Measurements from ENCODE around the gene MYT1.
"Not testable (repeated sequence)": the region's sequence is repeated elsewhere in the genome, so short reads cannot be mapped to it uniquely, and the experiment has no call there.

MYT1 gene

DNA sequence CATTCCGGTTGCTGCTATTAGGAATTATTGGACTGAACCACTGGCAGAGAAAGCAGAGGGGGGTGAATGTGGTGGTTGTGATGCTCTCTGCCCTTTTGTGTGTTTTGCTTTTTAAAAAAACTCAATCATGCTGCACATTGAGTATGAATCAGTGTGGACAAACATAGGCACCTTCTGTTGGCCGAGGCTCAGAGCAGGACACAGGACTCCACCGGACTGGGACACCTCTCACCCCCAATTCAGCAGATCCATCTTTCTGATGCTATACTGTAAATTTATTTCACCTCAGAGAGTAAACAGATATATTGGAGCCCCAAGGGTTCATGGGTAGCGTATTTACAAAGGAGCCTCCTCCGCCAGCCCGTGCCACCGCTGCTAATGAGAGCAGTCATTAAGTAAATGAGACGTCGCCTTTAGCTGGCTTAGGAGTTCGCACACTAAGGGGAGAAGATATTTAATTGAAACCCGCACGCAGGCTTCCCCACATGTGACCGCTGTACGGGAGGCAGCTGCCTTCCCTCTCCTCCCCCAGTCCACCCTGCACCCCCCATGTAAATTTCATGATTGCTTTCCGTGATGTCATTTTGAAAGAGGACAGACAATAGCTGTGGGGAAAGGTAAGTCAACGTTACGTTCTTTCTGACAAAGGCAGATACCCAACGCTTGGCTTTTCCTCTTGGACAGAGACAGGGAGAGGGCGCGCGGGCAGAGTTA lies at the start of gene MYT1:
TSS of gene MYT1 (plus strand) at position 330 of the 714 bp plus-strand sequence. CDS start 34,410 bp downstream, outside the sequence.
- DNase-seq = peak; percentile 97

DNA sequence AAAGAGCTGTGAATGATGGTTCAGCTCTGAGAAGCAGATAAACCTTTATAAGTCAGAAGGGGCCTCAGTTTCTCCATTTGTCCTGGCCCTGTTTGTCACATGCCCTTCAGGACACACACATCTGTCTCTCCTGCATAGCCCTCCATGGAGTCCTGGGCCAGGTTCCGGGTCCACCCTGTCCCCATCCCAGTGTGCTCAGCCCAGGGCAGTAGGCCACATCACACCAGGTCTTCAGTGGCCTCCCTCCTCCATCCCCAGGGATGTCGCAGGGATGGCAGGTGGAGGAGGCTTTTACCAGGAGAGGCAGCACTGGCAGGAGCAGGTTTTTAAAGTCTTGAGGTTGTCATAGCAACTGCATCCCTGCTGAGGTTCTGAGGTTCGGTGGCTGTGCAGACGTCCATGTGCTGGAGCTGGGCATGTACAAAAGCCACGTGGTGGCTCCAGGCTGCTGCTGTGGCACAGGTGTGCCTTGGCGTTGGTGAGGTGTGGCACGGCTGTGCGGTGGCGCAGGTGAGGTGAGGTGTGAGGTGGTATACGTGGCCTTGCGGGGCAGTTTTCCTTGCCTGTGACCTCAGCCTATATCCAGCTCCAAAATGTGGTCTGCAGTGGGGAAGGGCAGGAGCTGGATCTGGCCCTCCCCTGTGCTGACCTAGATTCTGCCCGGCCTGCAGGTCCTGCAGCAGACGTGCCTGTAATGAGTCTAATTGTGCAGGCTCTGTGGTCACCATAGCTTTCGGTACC lies 48.9 kb upstream of the MYT1 start:
- DNase-seq = no peak

DNA sequence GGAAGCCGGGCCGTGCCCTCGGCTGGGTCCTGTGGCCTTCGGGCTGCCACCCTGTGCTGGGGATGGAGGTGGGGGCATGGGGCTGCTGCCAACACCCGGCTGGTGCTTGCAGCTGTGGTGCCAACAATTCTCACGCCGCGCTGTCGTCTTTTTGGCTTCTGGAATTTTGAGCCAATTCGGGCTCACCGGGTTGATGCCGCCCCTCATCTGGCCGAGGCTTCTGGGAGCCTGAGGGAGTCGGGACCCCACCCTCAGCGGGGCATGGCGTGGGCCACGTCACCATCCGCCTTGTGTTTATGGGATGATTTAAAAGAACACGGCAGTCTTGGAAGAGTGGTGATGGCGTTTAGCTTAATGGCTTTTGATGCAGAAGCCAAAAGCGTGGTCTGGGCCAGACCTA lies 48.2 kb upstream of the MYT1 start:
- no peak for DNase-seq

DNA sequence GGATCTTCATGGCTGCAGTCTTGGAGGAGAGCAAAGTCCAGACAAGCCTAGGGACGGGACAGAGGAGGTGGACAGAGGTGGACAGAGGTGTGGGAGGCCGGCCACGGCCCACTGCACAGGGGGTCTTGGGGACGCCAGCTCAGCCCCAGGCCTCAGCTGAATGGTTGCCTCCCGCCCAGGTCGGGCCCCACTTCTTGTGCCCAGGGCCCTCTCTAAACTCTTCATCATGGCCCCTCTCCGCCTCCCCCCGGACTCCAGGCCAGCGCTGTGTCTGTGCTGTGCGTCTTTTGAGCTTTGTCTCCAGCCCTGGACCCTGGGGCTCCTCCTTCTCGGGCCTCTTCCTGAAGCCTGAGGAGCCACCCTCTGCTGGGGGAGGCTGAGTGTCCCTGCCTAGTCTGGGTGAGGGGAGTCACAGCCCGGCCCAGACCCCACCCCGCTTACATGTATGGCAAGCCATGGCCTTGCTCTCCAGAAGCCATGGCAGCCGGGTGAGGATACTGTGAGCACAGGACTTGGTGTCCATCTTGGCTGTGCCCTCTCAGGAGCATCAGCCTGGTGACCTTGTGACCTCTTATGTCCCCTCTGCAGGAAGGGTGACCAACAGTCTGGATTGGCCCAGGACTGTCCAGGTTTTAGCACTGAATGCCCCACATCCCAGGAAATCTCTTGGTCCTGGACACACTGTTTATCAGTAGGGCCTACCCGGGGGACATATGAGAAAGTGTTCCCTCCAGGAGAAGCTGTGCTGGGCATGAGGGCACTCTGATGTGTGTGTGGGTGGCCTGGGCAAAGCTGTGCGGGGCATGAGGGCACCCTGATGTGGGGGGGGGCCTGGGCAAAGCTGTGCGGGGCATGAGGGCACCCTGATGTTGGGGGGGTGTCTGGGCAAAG lies 47.5 kb upstream of the MYT1 start:
- DNase-seq = no peak

DNA sequence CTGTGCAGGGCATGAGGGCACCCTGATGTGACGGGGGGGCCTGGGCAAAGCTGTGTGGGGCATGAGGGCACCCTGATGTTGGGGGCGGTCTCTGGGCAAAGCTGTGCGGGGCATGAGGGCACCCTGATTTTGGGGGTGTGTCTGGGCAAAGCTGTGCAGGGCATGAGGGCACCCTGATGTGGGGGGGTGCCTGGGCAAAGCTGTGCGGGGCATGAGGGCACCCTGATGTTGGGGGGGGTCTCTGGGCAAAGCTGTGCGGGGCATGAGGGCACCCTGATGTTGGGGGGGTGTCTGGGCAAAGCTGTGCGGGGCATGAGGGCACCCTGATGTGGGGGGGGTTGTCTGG lies 46.8 kb upstream of the MYT1 start:
- DNase-seq = not testable (repeated sequence)

DNA sequence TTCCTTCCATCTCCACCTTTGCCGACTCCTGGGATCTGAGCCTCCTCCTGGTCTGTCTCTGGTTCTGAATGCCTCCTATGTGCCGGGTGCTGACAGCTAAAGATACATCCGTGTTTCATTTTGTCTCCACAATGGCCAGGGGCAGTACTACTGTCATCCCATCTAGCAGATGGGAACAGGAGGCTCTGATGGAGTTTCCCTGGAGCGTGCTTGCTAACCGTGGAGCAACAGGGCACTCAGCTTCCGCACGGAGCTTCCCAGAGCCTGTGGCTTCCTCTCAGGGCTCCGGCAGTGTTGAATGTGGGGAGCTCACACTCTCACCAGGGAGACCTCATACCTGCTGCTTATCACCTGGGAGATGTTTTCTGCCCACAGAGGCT lies 45.0 kb upstream of the MYT1 start:
- DNase-seq = no peak

DNA sequence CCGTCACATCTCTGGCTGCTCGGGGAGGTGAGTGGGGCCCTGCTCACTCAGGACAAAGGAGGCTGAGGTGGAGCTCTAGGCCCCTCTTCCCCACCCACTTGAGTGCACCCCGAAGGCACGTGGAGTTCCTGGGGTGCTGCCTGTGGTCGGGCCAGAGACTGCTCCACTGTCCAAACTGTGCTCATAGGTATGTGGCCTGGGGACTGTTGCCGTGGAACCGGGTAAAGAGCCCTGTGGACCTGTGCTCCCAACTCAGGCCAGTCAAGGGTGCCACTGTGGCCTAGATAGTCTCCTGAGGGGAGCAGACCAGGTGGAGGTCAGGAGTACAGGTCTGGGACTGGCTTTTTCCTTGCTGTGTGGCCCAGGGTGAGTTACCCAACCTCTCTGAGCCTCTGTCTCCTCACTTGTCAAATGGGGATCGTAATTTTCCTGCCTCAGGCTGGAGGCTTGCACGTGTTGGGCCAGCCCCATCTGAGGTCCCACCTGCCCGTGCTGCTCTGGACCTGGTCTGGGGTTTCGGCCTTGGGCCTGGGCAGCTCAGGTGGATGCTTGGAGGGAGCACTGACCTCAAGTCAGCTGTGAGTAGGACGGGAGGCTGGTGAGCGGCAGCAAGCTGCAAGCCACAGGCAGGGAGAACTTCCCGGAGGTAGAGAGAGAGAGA lies 44.4 kb upstream of the MYT1 start:
- DNase-seq = no peak

DNA sequence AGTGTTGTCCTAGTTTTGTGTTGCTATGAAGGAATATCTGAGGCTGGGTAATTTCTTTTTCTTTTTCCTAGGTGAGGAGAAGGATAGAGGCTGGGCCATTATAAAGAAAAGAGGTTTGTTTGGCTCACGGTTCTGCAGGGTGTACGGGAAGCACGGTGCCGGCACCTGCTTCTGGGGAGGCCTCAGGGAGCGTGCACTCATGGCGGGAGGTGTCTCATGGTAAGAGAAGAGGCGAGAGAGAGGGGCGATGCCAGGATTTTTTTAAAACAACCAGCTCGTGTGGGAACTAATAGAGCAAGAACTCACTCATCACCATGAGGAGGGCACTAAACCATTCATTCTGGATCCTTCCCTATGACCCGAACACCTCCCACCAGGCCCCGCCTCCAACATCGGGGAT lies 42.7 kb upstream of the MYT1 start:
- no peak for DNase-seq

DNA sequence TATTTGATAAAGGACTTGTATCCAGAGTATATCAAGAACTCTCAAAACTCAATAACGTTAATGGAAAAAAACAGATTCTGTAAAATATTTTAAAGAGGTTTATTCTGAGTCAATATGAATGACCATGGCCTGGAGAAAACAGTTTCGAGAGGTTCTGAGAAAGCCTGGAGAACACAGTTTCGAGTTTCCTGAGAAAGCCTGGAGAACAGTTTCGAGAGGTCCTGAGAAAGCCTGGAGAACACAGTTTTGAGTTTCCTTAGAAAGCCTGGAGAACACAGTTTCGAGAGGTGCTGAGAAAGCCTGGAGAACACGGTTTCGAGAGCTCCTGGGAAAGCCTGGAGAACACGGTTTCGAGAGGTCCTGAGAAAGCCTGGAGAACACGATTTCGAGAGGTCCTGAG lies 41.3 kb upstream of the MYT1 start:
- not testable (repeated sequence) for DNase-seq

DNA sequence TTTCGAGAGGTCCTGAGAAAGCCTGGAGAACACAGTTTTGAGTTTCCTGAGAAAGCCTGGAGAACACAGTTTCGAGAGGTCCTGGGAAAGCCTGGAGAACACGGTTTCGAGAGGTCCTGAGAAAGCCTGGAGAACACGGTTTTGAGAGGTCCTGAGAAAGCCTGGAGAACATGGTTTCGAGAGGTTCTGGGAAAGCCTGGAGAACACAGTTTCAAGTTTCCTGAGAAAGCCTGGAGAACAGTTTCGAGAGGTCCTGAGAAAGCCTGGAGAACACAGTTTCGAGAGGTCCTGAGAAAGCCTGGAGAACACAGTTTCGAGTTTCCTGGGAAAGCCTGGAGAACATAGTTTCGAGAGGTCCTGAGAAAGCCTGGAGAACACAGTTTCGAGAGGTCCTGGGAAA lies 40.7 kb upstream of the MYT1 start:
- not testable (repeated sequence) for DNase-seq

DNA sequence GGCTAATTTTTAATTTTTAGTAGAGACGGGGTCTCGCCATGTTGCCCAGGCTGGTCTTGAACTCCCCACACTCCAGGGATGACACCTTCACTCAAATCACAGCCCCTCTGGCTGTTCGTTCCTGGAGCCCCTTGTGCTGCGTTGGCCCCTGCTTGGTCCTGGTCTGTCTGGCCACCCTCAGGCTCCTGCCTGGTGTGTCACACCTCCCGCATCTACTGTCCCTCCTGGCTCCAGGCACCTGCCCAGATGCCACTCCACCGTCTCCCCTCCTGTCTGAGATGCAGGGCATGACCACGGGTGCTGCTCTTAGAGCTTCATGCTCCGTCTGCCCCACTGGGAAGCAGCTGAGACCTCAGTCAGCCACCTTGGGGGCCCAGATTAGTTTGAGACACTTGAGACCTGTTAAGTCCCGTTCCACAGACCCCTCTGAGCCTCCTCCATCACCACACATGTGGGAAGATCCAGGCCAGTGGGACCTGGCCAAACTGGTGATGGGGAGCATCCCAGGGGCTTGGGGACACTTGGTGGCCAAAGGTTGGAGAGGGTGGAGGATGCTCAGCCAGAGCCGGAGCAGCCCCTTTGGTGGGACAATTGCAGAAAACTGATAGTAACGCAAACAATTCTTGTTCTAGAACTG lies 35.0 kb upstream of the MYT1 start:
- DNase-seq = no peak

DNA sequence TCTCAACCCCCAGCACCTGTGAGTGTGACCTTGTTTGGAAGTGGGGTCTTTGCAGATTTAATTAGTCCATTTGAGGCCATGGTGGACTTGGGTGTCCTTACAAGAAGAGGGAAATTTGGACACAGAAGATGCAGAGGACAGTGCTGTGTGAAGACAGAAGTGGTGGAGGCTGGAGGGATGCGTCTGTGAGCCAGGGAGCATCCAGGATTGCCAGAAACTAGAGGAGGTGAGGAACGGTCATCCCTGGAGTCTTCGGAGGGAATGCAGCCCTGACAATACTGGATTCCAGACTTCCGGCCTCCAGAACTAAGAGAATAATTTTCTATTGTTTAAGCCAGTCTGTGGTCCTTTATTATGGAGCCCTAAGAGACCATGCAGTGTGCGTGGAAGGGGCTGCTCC lies 34.0 kb upstream of the MYT1 start:
- DNase-seq = no peak

DNA sequence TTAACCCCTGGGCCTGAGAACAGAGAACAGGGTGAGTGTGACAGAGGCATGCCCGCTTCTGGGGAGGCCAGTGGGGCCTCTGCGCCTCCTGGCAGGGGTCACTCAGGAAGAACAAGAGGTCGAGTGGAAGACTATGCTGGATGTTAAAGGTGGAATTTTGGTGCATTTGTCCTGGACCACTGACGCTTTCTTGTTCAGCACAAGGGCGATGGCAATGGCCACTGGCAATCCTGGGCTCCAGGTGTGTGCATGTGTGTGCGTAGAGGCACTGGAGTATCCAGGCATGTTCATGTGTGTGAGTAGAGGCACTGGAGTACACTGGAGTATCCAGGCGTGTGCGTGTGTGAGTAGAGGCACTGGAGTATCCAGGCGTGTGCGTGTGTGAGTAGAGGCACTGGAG lies 33.4 kb upstream of the MYT1 start:
- DNase-seq = no peak

DNA sequence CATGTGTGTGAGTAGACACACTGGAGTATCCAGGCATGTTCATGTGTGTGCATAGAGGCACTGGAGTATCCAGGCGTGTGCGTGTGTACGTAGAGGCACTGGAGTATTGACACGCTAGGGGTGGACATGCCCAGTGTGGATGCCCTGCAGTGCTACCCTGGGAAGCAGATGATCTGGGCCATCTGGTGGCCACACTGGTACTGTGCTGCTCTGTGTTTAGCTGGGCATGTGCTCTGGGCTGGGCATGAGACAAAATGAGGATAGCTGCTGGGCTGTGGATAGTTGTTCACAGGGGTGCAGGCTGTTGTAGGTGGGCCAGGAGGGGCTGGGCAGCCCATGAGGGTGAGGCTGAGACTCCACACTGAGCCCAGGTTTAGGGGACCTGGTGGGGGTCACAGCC lies 32.8 kb upstream of the MYT1 start:
- DNase-seq = no peak

DNA sequence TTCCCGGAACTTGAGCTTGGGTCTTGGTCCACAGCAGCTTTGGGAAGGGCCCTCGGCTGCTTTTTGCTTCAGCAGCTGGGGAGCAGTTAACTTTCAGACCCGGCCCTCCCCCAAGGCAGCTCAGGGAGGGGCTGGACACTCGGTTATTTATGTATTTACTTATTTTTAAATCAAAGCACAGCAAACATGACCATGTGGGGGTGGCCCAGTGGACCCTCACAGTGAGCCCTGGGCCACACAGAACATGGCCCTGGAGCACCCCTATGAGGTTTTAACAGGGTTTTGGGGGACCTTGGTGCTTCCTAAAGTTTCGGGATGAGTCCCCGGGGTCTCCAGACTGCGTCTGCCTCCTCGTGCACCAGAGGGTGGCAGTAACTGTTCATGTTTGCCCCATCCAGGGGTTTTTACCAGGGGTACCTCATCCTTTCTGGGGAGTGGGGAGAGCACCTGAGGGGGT lies 30.3 kb upstream of the MYT1 start:
- peak; percentile 22 for DNase-seq

DNA sequence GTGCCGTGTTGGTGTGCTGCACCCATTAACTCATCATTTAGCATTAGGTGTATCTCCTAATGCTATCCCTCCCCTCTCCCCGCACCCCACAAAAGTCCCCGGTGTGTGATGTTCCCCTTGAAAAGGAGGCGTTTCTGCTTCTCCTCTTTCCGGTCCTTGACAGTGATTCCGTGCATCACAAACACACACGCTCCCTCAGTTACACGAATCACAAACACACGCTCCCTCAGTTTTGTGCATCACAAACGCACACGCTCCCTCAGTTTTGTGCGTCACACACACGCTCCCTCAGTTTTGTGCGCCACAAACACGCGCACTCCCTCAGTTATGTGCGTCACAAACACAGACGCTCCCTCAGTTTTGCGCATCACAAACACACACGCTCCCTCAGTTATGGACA lies 29.5 kb upstream of the MYT1 start:
- DNase-seq = not testable (repeated sequence)

DNA sequence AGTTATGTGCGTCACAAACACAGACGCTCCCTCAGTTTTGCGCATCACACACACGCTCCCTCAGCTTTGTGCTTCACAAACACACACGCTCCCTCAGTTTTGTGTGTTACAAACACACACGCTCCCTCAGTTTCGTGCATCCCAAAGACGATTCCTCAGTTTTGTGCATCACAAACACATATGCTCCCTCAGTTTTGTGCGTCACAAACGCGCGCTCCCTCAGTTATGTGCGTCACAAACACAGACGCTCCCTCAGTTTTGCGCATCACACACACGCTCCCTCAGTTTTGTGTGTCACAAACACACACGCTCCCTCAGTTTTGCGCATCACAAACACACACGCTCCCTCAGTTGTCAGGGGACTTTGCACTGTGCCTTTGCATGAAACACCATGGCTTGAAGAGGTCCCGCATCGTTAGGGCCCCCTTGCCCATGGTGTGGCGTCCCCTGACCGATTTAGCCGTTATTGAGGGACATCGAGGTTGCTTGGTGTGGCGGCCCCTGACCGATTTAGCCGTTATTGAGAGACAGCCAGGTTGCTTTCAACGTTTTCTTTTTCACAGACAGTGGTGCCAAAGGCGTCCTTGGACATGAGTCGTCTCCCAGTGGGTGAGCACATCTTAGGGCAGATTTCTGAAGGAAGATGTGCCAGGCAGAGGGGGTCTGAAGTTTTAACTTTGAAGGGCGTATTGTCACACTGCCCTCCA lies 28.1 kb upstream of the MYT1 start:
- DNase-seq = no peak

DNA sequence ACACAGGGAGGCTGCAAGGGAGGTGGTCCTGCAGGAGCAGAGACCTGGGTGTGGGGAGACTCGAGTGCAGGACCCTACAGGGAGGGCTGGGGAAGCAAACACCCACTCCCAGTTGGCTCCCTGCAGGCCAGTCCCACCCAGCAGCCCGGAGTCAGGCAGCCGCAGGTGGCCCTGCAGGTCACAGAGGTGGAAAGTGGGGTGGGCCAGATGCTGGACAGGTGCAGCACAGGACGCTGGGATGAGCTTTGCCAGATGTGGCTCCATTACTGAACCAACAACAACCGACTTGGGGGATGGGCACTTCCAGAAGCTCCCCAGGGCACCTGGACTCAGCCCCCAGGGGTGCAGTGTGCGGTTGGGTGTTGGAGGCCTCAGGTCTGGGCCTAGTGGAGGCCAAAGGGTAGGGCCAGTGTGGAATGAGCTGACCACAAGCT lies 26.6 kb upstream of the MYT1 start:
- DNase-seq = no peak

DNA sequence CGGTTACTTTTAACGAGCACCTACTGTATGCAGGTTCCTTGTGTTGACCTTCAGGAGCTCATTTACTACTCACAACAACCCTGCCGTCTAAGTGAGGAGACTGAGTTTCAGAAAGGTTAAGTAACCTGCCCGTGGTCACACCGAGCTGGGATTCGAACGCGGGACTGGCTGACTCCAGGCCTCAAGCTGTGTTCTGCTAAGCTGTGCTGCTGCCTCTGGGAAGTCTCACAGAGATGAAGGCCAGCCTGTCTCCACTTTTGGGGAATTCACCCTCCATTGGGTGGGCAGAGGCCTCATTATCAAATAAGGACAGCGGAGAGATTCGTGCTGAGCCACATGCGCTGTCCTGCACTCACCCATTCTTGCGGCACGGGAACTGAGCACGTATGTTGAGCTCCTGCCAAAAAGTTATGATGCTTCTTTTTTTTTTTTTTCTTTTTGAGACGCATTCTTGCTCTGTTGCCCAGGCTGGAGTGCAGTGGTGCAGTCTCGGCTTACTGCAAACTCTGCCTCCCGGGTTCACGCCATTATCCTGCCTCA lies 25.9 kb upstream of the MYT1 start:
- DNase-seq = no peak

DNA sequence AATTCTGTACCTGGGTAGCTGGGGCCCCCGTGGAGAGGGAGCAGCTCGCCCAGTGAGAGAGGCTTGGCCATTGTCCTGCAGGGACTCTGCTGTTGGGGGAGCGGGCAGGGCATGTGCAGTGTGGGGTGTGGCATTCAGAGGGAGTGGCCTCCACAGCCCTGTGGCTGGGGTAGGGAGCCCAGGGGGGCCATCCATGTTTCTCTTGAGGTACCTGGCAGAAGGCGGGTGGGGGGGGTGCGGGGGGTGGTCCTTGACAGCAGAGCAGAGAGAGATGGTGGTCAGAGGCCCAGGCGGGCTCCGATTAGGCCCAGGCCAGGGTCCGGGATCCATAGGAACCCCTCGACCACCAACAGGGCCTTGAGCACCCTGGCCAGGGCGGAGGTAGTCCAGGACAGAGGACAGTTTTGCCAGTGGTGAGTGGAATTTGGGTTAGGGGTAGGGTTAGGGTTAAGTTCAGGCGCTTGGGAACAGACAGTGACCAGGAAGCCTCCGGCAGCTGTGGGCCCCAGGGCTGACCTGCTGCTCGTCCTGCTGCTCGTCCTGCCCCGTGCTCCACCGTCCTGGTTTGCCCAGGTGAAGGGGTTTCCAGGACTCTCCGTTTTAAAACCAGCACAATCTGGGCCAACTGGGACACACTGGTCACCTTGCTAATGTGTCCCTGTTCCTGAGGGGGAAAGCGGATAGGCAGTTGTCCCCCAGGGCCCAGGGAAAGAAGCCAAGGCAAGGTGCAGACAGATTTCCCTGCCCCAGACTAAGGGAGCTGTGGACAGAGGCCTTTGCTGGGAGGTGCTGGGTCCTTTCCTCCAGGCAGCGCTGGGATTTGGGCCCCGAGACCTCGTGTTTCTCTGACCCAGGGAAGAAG lies 24.8 kb upstream of the MYT1 start:
- no peak for DNase-seq
